LNCaP clone FGC (cell line): ENCODE data around the gene ATP11A.

ENCODE experiments used
- DNase-seq: peaks from one replicate; pipeline ENCODE4 v3.0.0-alpha.2; 2011; ENCODE audit warnings: low read depth
- H3K4me3 ChIP-seq: 2 replicates; pipeline ENCODE4 v1.5.1; 2011; ENCODE audit warnings: mild to moderate bottlenecking, low read depth, low read length, control low read depth
- CTCF ChIP-seq: IDR thresholded peaks from 2 replicates; pipeline ENCODE4 v1.5.1; 2012; ENCODE audit warnings: mild to moderate bottlenecking; ENCODE audit not compliant: control insufficient read depth, insufficient read depth; ENCODE audit errors: extremely low read depth

The ATP11A gene

DNA sequence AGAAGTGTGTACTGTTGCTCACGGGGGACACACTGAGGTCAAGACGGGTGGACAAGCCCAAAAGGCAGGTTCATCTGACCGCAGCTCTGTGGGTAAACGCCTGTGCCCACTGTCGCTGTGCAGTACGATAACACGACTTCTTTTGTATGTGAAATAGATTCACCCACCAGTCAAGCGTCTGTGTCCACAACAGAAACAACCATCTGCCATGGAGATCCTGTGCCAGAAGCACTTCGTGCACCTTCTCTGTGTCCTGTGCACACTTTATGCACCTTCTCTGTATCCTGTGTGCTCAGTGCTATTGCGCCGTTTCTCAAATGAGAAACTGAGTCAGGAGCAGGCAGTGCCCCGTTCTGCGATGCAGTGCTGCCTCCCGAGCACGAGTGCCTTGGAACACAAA lies 138.9 kb downstream of the ATP11A start:
- no peak for TF ChIP-seq CTCF
- DNase-seq, result no peak
- no peak overlapping the region for H3K4me3 ChIP-seq

- TF ChIP-seq CTCF, result no peak
- H3K4me3 ChIP-seq, result no peak overlapping the region
- no peak for DNase-seq
Measured at GRCh38 chr13:112831196-112831595, 141.4 kb downstream of the ATP11A start.

GRCh38 chr13:112831801-112832200 lies 142.0 kb downstream of the ATP11A start:
- TF ChIP-seq CTCF, result no peak
- DNase-seq, result no peak
- H3K4me3 ChIP-seq, result no peak overlapping the region

DNA sequence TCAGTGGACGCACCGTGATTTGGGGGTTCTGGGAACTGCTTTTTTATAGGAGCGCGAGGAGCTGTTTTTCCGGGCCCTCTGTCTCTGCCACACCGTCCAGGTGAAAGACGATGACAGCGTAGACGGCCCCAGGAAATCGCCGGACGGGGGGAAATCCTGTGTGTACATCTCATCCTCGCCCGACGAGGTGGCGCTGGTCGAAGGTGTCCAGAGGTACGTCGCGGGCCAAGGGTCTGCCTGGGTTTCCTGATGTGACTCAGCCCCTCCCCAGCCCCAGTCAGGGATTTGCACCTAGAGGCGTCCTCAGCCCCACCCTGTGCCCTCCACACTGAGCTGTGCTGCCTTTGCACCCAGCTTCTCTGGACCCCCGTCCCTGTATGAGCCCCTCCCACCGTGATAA lies 143.0 kb downstream of the ATP11A start:
- DNase-seq, result no peak
- no peak overlapping the region for H3K4me3 ChIP-seq
- no peak for TF ChIP-seq CTCF

GRCh38 chr13:112833551-112834257 lies 143.9 kb downstream of the ATP11A start:
- DNase-seq, result no peak
- H3K4me3 ChIP-seq, result no peak overlapping the region
- no peak for TF ChIP-seq CTCF

DNA sequence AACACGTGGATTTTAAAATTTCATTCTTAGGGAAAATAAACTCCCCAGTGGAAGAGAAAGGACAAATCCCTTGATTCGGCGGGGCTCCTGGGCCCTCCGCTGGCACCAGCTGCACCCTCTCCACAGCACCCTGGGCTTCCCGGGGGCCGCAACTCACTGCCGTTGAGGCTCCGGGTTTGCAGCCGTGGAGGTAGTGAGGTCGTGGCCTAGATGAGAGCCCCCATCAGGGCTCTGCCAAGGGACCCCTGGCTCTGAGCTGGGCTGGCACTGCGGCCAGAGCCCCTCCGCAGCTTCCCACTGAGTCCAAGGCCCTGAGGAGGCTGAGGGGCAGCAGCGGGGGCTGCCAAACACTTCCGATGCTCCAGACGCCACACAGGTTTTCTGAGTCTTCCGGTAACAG lies 145.5 kb downstream of the ATP11A start:
- TF ChIP-seq CTCF, result no peak
- no peak for DNase-seq
- no peak overlapping the region for H3K4me3 ChIP-seq

GRCh38 chr13:112835796-112836195 lies 146.0 kb downstream of the ATP11A start:
- no peak overlapping the region for H3K4me3 ChIP-seq
- no peak for TF ChIP-seq CTCF
- DNase-seq, result no peak
